ENCODE results near the gene PPP1R3G.

DNA sequence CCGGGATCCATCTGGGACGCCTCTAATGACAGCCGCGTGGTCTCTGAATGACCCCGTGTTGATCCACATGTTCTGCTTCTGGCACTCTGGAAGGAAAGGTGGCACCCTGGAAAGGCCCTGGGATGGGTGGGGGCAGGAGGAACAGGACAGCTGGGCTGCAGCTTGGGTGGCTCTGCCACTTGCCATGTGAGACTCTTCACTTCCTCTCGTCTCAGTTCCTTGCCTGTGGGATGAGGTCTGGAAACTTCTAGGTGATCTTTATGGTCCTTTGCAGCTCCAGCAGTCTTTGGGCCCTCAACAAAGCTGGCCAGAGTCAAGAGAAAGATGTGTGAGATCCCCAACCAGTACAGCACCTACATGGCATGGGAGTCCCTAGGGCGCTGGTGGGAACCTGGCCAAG, 26.5 kb downstream of the PPP1R3G start:
- TF ChIP-seq, protein P1, sequence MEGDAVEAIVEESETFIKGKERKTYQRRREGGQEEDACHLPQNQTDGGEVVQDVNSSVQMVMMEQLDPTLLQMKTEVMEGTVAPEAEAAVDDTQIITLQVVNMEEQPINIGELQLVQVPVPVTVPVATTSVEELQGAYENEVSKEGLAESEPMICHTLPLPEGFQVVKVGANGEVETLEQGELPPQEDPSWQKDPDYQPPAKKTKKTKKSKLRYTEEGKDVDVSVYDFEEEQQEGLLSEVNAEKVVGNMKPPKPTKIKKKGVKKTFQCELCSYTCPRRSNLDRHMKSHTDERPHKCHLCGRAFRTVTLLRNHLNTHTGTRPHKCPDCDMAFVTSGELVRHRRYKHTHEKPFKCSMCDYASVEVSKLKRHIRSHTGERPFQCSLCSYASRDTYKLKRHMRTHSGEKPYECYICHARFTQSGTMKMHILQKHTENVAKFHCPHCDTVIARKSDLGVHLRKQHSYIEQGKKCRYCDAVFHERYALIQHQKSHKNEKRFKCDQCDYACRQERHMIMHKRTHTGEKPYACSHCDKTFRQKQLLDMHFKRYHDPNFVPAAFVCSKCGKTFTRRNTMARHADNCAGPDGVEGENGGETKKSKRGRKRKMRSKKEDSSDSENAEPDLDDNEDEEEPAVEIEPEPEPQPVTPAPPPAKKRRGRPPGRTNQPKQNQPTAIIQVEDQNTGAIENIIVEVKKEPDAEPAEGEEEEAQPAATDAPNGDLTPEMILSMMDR (IDR thresholded peaks at IDR 0.05), result no peak
- no peak for TF ChIP-seq SP1 (CRISPR knock-in tag; conservative IDR thresholded peaks at IDR 0.05)
- TF ChIP-seq, protein P2, sequence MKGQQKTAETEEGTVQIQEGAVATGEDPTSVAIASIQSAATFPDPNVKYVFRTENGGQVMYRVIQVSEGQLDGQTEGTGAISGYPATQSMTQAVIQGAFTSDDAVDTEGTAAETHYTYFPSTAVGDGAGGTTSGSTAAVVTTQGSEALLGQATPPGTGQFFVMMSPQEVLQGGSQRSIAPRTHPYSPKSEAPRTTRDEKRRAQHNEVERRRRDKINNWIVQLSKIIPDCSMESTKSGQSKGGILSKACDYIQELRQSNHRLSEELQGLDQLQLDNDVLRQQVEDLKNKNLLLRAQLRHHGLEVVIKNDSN (CRISPR knock-in tag; IDR thresholded peaks at IDR 0.05), result no peak
- TF ChIP-seq, protein P3, sequence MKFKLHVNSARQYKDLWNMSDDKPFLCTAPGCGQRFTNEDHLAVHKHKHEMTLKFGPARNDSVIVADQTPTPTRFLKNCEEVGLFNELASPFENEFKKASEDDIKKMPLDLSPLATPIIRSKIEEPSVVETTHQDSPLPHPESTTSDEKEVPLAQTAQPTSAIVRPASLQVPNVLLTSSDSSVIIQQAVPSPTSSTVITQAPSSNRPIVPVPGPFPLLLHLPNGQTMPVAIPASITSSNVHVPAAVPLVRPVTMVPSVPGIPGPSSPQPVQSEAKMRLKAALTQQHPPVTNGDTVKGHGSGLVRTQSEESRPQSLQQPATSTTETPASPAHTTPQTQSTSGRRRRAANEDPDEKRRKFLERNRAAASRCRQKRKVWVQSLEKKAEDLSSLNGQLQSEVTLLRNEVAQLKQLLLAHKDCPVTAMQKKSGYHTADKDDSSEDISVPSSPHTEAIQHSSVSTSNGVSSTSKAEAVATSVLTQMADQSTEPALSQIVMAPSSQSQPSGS (CRISPR knock-in tag; IDR thresholded peaks at IDR 0.05; ENCODE audit: borderline replicate concordance, low read depth), result no peak
- no peak for TF ChIP-seq MXD4 (CRISPR knock-in tag; IDR thresholded peaks at IDR 0.05; ENCODE audit: borderline replicate concordance)
- no peak for TF ChIP-seq TCF7 (CRISPR knock-in tag; IDR thresholded peaks at IDR 0.05; ENCODE audit: low read depth)
- TF ChIP-seq MYBL2 (CRISPR knock-in tag; IDR thresholded peaks at IDR 0.05), result no peak
